HG02938 (cell line): ENCODE data around the gene NPBWR2.

Experiments
- ATAC-seq: cut with Tn5 transposase; IDR thresholded peaks from one replicate; pipeline ENCODE4 v1.9.1; 2021; ENCODE audit warnings: mild to moderate bottlenecking, moderate library complexity; ENCODE audit not compliant: unreplicated experiment

Gene NPBWR2

DNA sequence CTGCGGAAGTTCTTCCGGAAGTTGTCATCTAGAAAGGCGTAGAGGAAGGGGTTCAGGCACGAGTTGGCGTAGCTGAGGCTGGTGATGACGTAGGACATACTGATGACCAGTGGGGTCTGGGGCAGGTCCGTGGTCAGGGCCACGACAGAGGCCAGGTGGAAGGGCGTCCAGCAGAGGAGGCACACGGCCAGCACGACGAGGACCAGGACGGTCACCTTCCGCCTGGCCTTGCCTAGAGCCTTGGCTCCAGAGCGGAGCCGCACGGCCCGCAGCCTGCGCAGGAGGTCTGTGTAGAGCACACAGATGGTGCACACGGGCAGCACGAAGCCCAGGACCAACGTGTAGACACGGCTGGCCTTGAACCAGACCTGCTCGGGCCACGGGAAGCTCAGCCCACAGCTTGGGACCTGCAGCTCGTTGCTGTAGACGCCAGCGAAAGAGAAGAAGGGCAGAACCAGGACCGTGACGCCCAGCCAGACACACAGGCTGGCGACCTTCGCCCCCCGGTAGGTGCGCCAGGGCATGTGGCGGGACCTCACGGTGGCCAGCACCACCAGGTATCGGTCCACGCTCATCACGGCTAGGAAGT, 1.4 kb downstream of the NPBWR2 start:
- no peak for ATAC-seq

DNA sequence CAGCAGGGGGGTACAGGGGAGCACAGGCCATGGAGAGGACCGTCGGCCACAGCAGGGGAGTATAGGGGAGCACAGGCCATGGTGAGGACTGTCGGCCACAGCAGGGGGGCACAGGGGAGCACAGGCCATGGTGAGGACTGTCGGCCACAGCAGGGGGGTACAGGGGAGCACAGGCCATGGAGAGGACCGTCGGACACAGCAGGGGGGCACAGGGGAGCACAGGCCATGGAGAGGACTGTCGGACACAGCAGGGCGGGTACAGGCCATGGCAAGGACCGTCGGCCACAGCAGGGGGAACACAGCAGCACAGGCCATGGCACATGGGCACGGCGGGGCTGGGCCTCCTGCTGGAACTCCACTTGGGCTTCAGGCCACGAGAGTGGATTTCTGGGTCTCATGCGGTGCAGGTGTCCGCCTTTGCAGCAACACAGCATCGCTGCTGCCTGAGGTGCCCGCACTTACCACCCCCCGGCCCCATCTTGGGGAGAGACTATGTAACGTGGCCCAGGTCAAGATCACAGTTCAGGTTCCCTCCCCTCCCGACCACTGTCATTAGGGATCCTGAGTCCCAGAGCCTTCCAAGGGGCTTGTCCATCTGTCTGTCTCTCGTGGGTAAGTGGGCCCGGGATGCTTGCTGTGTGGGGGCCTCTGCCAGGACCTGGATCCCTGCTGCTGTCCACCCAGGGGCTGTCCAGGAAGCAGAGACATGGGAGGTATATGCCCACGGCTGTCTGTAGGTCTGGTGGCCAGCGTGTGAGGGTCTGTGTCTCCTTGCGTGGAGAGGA, 2.5 kb downstream of the NPBWR2 start:
- no peak for ATAC-seq

GRCh38 chr20:64103871-64104666, 3.3 kb downstream of the NPBWR2 start:
- no peak for ATAC-seq

GRCh38 chr20:64102647-64103354, 4.6 kb downstream of the NPBWR2 start:
- ATAC-seq, result no peak

- no peak for ATAC-seq
Observed at GRCh38 chr20:64101731-64102621, 5.4 kb downstream of the NPBWR2 start.

DNA sequence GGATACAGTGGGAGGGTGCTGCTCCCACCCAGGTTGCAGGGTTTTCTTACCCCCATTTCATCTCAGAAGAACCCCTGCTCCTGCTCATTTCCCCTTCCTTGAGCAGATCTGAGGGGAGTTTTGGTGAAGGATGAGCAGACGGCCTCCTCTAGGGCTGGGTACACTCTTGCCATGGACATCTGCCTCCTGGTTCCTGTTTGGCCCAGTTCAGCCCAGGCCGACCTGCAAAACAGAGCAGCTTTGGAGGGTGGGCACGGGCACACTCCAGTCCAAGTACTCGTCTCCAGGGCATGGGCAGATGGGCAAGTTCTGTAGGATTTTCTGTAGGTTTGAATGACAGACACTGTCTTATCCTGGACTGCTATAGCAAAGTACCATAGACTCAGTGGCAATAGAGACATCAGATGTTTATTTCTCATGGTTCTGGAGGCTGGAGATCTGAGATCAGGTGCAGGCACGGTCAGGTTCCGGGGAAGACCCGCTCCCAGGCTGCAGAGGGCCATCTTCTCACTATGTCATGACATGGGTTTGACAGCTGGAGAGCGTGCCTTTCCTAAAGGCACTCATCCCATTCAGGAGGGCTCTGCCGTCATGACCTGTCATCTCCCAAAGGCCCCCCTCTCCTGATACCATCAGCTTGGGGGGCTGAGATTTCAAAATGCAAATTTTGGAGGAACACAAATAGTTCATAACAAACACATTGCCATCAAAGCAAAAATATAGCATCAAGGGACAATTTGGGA, 6.2 kb downstream of the NPBWR2 start:
- no peak for ATAC-seq

DNA sequence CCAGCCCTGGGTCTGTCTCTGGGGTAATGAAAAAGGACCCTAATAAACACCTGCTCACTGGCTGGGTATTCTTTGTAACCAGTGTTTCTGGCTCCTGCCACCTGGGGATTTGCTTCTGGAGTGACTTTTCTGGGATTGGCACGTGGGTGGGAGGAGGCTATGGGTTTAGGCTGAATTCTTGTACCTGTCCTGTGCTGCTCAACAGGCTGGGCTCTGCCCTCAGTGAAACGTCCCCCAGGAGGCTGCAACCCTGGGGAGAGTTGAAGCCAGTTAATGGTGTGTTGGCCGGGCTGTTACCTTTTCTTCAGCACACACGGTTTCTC, 6.8 kb downstream of the NPBWR2 start:
- ATAC-seq, result no peak

DNA sequence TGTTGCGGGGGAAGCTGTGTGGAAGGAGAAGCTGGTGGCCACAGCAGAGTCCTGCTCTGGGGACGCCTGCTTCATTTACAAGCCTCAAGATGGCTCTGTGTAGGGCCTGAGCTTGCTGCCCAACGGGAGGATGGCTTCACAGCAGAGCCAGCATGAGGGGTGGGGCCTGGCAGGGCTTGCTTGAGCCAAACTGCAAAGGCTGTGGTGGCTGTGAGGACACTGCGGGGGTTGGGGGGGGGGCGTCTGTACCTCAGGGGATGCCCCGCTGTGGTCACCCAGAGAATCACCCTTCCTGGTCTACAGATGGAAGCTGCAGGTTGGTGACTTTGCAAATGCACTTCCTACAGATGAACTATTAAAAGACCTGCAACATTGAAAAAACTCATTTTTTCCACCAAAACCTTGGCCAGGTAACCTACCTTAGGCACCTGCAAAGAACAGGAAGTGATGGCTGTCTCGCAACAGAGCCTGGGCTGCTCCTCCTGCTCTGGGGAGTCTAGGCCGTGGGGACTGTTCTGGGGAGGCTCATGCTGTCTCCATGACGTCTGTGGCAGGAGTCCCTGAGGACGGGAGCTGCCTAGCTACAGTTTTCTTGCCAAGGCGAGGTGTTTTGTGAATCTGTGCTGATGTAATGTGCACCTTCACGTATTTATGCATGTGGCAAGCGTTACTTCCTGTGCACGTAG, 7.3 kb downstream of the NPBWR2 start:
- ATAC-seq, result no peak

DNA sequence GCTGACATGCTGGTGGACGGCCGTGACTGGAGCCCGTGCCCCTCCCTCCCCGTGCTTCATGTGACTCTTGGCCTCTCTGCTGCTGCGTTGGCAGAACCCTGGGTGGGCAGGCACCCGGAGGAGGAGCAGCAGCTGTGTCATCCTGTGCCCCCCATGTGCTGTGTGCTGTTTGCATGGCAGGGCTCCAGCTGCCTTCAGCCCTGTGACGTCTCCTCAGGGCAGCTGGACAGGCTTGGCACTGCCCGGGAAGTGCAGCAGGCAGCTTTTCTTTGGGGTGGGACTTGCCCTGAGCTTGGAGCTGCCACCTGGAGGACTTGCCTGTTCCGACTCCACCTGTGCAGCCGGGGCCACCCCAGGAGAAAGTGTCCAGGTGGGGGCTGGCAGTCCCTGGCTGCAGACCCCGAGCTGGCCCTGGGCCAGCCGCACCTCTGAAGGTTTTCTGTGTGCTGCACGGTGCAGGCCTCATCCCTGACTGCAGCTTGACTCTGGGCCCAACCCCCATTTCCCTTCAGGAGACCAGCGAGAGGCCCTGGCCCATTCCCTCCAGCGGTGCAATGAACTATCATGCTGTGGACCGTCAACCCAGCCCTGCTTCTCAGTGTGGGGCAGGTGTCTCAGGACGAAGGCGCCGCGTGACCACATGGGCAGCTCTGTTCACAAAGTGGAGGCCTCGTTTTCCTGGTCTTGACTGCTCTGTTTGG, 8.1 kb downstream of the NPBWR2 start:
- no peak for ATAC-seq

DNA sequence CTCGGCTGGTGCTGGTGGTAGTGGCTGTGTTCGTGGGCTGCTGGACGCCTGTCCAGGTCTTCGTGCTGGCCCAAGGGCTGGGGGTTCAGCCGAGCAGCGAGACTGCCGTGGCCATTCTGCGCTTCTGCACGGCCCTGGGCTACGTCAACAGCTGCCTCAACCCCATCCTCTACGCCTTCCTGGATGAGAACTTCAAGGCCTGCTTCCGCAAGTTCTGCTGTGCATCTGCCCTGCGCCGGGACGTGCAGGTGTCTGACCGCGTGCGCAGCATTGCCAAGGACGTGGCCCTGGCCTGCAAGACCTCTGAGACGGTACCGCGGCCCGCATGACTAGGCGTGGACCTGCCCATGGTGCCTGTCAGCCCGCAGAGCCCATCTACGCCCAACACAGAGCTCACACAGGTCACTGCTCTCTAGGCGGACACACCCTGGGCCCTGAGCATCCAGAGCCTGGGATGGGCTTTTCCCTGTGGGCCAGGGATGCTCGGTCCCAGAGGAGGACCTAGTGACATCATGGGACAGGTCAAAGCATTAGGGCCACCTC, 8.8 kb downstream of the NPBWR2 start:
- ATAC-seq, result no peak

GRCh38 chr20:64096535-64096934, 10.8 kb downstream of the NPBWR2 start:
- ATAC-seq, result no peak

- no peak for ATAC-seq
Observed at GRCh38 chr20:64095927-64096326, 11.4 kb downstream of the NPBWR2 start.

DNA sequence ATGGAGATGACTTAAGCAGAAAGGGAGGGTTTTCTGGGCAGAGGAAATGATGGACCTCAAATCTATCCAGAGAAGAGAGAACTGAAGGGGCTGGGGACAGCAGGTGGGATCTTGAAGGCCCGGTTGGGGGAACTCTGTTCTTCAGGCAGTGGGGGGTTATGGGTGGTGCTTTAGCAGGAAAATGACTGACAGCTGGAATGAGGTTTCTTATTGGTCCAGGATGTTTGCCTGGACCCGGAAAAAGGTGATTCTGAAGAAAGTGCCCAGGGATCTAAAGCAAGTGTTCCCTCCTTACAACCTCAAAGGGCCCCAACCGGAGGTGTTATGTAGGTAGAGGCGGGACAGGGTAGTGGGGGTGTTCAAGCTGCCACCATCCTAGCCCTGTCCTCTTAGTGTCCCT, 11.9 kb downstream of the NPBWR2 start:
- ATAC-seq, result no peak

- no peak for ATAC-seq
Observed at GRCh38 chr20:64093013-64093503, 14.3 kb downstream of the NPBWR2 start.

DNA sequence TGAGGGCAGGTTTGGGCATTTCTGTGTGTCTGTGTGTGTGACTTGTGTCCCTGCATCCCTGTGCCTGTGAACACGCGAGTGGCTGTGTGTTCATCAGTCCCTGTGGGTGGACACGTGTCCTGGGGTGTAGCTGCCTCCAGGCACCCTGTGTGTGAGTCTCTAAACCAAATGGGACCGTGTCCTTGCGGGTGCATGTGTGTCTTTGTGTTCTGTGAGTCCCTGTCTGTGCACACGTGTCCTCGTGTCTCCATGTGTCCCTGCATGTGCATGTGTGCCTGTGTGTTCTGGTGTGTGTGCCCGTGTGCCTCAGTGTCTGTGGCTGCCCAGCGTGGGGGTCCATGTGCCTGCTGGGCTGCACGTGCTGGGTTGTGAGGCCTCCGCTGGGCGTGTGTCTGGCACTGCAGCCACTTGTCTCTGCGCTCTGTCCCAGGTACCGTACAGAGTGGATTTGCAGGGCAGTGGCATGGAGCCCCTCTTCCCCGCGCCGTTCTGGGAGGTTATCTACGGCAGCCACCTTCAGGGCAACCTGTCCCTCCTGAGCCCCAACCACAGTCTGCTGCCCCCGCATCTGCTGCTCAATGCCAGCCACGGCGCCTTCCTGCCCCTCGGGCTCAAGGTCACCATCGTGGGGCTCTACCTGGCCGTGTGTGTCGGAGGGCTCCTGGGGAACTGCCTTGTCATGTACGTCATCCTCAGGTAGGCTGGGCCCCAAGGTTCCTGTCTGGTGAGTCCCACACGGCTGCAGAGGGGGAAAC, 14.9 kb downstream of the NPBWR2 start:
- no peak for ATAC-seq

DNA sequence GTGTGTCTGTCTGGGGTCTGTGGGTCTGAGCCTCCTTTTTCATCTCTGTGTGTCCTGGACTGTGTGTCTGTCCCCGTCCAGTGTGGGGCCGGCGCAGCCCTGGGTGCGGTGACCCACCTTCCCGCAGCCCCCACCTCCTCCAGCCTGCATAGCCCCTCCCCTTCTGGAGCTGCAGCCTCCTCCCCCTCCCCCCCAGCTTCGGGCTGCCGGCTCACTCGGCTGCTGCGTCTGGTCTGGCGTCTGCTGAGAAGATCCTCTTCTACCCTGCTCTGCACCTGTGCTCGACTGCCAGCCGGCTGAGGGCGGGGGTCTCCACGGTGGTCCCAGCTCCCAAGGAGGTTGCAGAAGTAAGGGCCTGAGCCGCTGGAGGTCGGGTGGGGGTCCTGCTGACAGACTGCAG, 15.6 kb downstream of the NPBWR2 start:
- ATAC-seq, result no peak

- ATAC-seq, result no peak
Observed at GRCh38 chr20:64091340-64091739, 16.0 kb downstream of the NPBWR2 start.
